OCI-LY3 (cell line): Measurements from ENCODE around the gene NTRK2.

ENCODE experiments used
- H2AFZ ChIP-seq: fragments of 200-600, 300-600 bp; shearing (Covaris generic); 2 replicates; pipeline ENCODE4 v1.6.0; 2014; ENCODE audit warnings: antibody characterized with exemption, low read depth, low read length
- H3K27ac ChIP-seq: fragments of 200-600, 300-600 bp; sonication (generic); 2 replicates; pipeline ENCODE4 v1.5.1; 2014; ENCODE audit warnings: mild to moderate bottlenecking, low read length, moderate library complexity, mixed read lengths
- H3K27me3 ChIP-seq: fragments of 200-600, 300-600 bp; sonication (generic); 2 replicates; pipeline ENCODE4 v1.6.1; 2014; ENCODE audit warnings: low read depth, low read length, mixed read lengths
- H3K36me3 ChIP-seq: fragments of 200-600, 300-600 bp; sonication (generic); replicated peaks from 2 replicates; pipeline ENCODE3; 2014; ENCODE audit warnings: low read depth, low read length, mixed read lengths
- H3K4me1 ChIP-seq: fragments of 300-600, 200-600 bp; sonication (generic); 2 replicates; pipeline ENCODE4 v1.6.1; 2014; ENCODE audit warnings: low read length, mixed read lengths
- H3K4me2 ChIP-seq: fragments of 200-600, 300-600 bp; sonication (generic); 2 replicates; pipeline ENCODE4 v1.6.1; 2014; ENCODE audit warnings: low read length, mixed read lengths
- H3K4me3 ChIP-seq: fragments of 300-600, 200-600 bp; sonication (generic); 2 replicates; pipeline ENCODE4 v1.5.1; 2014; ENCODE audit warnings: antibody characterized with exemption, mild to moderate bottlenecking, low read length, moderate library complexity
- H3K79me2 ChIP-seq: fragments of 300-600, 200-600 bp; shearing (Covaris generic); 2 replicates; pipeline ENCODE4 v1.6.1; 2014; ENCODE audit warnings: mild to moderate bottlenecking, low read length, mixed read lengths
- H3K9ac ChIP-seq: fragments of 300-600, 200-600 bp; shearing (Covaris generic); 2 replicates; pipeline ENCODE4 v1.6.0; 2014; ENCODE audit warnings: mild to moderate bottlenecking, low read length, moderate library complexity
- H3K9me3 ChIP-seq: fragments of 200-600, 300-600 bp; shearing (Covaris generic); 2 replicates; pipeline ENCODE4 v1.6.1; 2014; ENCODE audit warnings: low read length, mixed read lengths; ENCODE audit not compliant: insufficient read depth
- H4K20me1 ChIP-seq: fragments of 200-600, 300-600 bp; sonication (generic); 2 replicates; pipeline ENCODE4 v1.6.1; 2016; ENCODE audit warnings: low read length, mixed read lengths; ENCODE audit not compliant: insufficient read depth
- CTCF ChIP-seq: fragments of 200-600, 300-600 bp; sonication (generic); IDR thresholded peaks from 2 replicates; pipeline ENCODE4 v1.5.1; 2014; ENCODE audit warnings: antibody characterized with exemption, low read length, low read depth
- EZH2phosphoT487 ChIP-seq: fragments of 200-600 bp; shearing (Covaris generic); IDR thresholded peaks from 2 replicates; pipeline ENCODE4 v1.6.1; 2018; ENCODE audit warnings: antibody characterized with exemption, mixed run types, low read depth

The NTRK2 gene

GRCh38 chr9:84955155-84955554 lies 285.6 kb downstream of the NTRK2 start:
- no peaks in the 10 kb centered on the region for H3K27me3 ChIP-seq
- no peak overlapping the region for H3K9ac ChIP-seq
- H2AFZ ChIP-seq: no peak overlapping the region
- no peak overlapping the region for H3K4me2 ChIP-seq
- H3K36me3 ChIP-seq: no peaks in the 10 kb centered on the region
- no peak overlapping the region for H3K27ac ChIP-seq
- no peaks in the 10 kb centered on the region for H4K20me1 ChIP-seq
- peaks cover 19% of the 10 kb centered on the region for H3K4me1 ChIP-seq
- no peak overlapping the region for H3K4me3 ChIP-seq
- no peak for TF ChIP-seq CTCF
- TF ChIP-seq EZH2phosphoT487: no peak
- no peaks in the 10 kb centered on the region for H3K79me2 ChIP-seq
- H3K9me3 ChIP-seq: no peaks in the 10 kb centered on the region

DNA sequence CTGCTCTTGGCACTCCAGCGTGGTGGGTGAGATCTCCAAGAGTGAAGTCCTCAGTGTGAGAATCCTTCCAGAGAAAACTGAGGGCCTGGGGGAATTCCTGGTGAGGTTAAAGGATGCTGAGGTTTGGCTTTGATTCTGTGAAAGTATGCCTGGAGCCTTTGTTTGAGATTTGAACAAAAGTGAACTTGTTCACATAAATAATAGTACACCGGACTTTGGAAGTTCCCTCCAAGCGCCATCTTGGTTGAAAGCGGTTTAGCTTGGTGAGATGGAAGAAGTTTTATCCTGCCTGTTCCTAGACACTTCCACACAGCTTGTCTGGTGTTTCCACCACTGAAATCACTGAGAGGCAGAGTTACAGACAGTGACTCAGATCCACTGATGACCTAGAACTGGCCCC lies 286.4 kb downstream of the NTRK2 start:
- Histone ChIP-seq H2AFZ (no peak overlapping the region), H3K27ac (no peak overlapping the region), H4K20me1 (no peaks in the 10 kb centered on the region), H3K9me3 (no peaks in the 10 kb centered on the region), H3K4me2 (no peak overlapping the region), H3K9ac (no peak overlapping the region), H3K4me3 (no peak overlapping the region), H3K27me3 (no peaks in the 10 kb centered on the region), H3K4me1 (peaks cover 26% of the 10 kb centered on the region), H3K36me3 (no peaks in the 10 kb centered on the region), H3K79me2 (no peaks in the 10 kb centered on the region)
- no peak for TF ChIP-seq EZH2phosphoT487
- TF ChIP-seq CTCF: no peak

DNA sequence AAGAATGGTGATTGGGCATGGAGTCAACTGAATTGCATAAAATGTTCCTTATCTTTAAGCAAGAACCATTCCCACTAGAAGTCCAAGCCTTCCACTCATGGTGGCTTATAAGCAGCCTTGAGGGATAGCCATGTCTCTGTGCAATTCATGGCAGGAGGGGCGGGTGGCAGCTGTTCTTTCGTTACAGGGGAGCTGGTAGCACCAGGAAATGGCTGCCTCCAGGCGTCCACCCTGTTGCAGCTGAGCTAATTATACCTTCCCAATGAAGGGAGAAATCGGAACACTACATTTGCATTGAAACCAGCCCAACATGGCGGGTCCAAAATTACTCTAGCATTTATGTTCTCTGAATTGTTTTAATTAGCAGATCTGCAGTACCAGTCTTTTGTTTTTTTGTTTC lies 289.8 kb downstream of the NTRK2 start:
- TF ChIP-seq CTCF (no peak), EZH2phosphoT487 (no peak)
- no peaks in the 10 kb centered on the region for H3K79me2 ChIP-seq
- H4K20me1 ChIP-seq: no peaks in the 10 kb centered on the region
- no peak overlapping the region for H2AFZ ChIP-seq
- H3K4me2 ChIP-seq: no peak overlapping the region
- no peaks in the 10 kb centered on the region for H3K27me3 ChIP-seq
- no peak overlapping the region for H3K27ac ChIP-seq
- H3K9ac ChIP-seq: no peak overlapping the region
- no peaks in the 10 kb centered on the region for H3K36me3 ChIP-seq
- H3K9me3 ChIP-seq: no peaks in the 10 kb centered on the region
- no peak overlapping the region for H3K4me3 ChIP-seq
- peaks cover 15% of the 10 kb centered on the region for H3K4me1 ChIP-seq

DNA sequence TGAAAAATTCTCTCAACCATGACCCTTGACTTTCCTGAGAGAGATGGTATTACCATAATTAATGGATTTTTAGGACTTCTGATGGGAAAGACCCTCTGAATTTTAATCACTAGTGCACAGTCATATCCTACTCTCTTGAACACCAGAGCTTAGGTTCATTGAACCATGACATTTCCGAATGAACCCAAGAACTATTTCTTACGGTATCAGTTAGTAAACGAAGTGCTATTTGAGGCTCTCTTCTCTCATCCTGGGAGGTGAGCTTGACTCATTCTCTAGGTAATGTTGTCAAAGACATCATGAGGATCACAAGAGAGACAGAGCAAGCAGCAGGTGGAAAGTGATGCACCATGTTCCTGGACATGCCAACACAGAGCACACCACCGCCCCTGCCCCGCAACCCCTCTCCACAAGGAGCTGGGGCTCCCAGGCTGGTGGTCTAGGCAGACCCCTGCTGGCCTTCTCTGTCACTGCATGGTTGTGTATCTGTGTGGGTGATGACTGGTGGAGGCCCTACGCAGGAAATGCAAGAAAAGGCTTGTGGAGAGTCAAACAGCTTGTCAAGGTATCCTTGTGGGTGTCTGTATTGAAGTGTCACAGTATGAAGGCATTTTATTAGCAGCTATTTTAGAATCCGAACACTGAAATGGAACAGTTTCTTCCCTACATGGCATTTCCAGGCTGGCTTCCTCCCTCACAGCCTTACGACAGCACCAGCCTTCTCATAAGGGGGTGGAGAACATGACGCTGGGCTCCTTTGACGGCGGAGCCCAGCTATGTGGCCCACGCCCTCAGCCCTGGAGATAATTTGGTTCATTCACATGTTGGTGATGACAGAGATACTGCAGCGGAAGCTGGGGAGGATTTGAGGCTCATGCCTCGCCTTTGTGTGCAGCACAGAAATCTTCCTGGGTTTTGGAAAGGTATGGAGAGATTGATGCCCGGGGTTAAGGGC lies 297.6 kb downstream of the NTRK2 start:
- H4K20me1 ChIP-seq: no peaks in the 10 kb centered on the region
- H3K4me1 ChIP-seq: peaks cover 34% of the 10 kb centered on the region
- no peak for TF ChIP-seq EZH2phosphoT487
- peak; percentile 45 for TF ChIP-seq CTCF
- H3K27me3 ChIP-seq: no peaks in the 10 kb centered on the region
- H3K79me2 ChIP-seq: no peaks in the 10 kb centered on the region
- no peaks in the 10 kb centered on the region for H3K36me3 ChIP-seq
- H3K4me2 ChIP-seq: peak overlapping the region; percentile 37
- H2AFZ ChIP-seq: no peak overlapping the region
- no peak overlapping the region for H3K27ac ChIP-seq
- no peak overlapping the region for H3K9ac ChIP-seq
- no peak overlapping the region for H3K4me3 ChIP-seq
- H3K9me3 ChIP-seq: no peaks in the 10 kb centered on the region
